GM12878 (cell line): ENCODE data around the gene PISD. TPM values are rescaled to one million over a fixed set of nuclear protein-coding genes. Genes with fewer than 3 reads are reported as not detected.

ENCODE experiments used
- ATAC-seq: fragments of 200-7000 bp; cut with Tn5 transposase; 3 replicates; pipeline ENCODE4 v1.9.1; 2020; ENCODE audit warnings: mild to moderate bottlenecking, moderate library complexity
- BruUV-seq: library from RNA; stranded (reverse); fragments of 400-500 nt; replicated peaks from 2 replicates; lab custom pipeline; 2021; lab: Mats Ljungman, UMichigan
- CTCF ChIA-PET: fragments of 300-600 bp; sonication (Branson Sonifier 250); formaldehyde crosslinking; extraction: SDS; loops from one replicate; lab custom pipeline; 2021; ENCODE audit warnings: inconsistent platforms; lab: Yijun Ruan, JAX
- POLR2A ChIA-PET: fragments of 350-600 bp; formaldehyde crosslinking; extraction: SDS; loops from one replicate; lab custom pipeline; 2021; ENCODE audit warnings: inconsistent platforms; lab: Charles Lee
- RAD21 ChIA-PET: fragments of 300-600 bp; sonication (Branson Sonifier 250); formaldehyde crosslinking; loops from one replicate; lab custom pipeline; 2023; ENCODE audit warnings: antibody characterized with exemption; ENCODE audit not compliant: unreplicated experiment; lab: Charles Lee
- SMC1A ChIA-PET: fragments of 300-600 bp; sonication (Branson Sonifier 250); formaldehyde crosslinking; loops from one replicate; lab custom pipeline; 2023; ENCODE audit not compliant: unreplicated experiment, uncharacterized antibody; lab: Charles Lee
- DNase-seq: peaks from one replicate; pipeline ENCODE4 v3.0.0-alpha.2; 2011; ENCODE audit warnings: low read depth, low spot score
- FAIRE-seq: peaks from 3 replicates; lab custom pipeline; 2011; peaks lifted over from hg19 to GRCh38; lab: Jason Lieb, UNC
- H2AFZ ChIP-seq: 2 replicates; pipeline ENCODE4 v1.6.0; 2011; ENCODE audit warnings: low read depth, low read length, control low read depth; ENCODE audit not compliant: control insufficient read depth
- H3K27ac ChIP-seq: 2 replicates; pipeline ENCODE4 v1.5.1; 2011; ENCODE audit warnings: control low read depth; ENCODE audit not compliant: control insufficient read depth, insufficient read depth
- H3K27me3 ChIP-seq, 2 experiments: replicated peaks in 1 of 2; 2 replicates each; pipeline versions ENCODE4 v1.6.0 to v1.6.1; 2011; ENCODE audit warnings: low read length in 1 of 2; ENCODE audit not compliant: control insufficient read depth in 2 of 2, insufficient read depth in 2 of 2
- H3K36me3 ChIP-seq, 2 experiments: 2 replicates each; pipeline ENCODE4 v1.5.1; 2011; ENCODE audit warnings: low read length in 1 of 2; ENCODE audit not compliant: control insufficient read depth in 2 of 2, insufficient read depth in 2 of 2
- H3K4me1 ChIP-seq: 2 replicates; pipeline ENCODE4 v1.6.1; 2011; ENCODE audit warnings: mild to moderate bottlenecking, low read length, moderate library complexity, mixed read lengths; ENCODE audit not compliant: control insufficient read depth, insufficient read depth
- H3K4me2 ChIP-seq: 2 replicates; pipeline ENCODE4 v1.6.0; 2011; ENCODE audit warnings: control low read depth; ENCODE audit not compliant: control insufficient read depth, insufficient read depth
- H3K4me3 ChIP-seq: fragments of 200-600 bp; sonication (generic); 2 replicates; pipeline ENCODE4 v1.5.1; 2016
- H3K79me2 ChIP-seq: 2 replicates; pipeline ENCODE4 v1.6.0; 2011; ENCODE audit warnings: low read length; ENCODE audit not compliant: control insufficient read depth, insufficient read depth
- H3K9ac ChIP-seq: 2 replicates; pipeline ENCODE4 v1.8.0; 2011; ENCODE audit warnings: low read length, control low read depth, mixed read lengths; ENCODE audit not compliant: control insufficient read depth, insufficient read depth
- H3K9me3 ChIP-seq: replicated peaks from 3 replicates; pipeline ENCODE4 v1.5.1; 2011; ENCODE audit warnings: mild to moderate bottlenecking, low read length; ENCODE audit not compliant: control insufficient read depth, insufficient read depth
- H4K20me1 ChIP-seq: 2 replicates; pipeline ENCODE4 v1.6.0; 2011; ENCODE audit not compliant: control insufficient read depth, insufficient read depth
- CBFB ChIP-seq: IDR thresholded peaks from 2 replicates; pipeline ENCODE4 v1.6.1; 2016; ENCODE audit warnings: antibody characterized with exemption, low read depth
- CEBPZ ChIP-seq: fragments of 150-350 bp; IDR thresholded peaks from 2 replicates; pipeline ENCODE4 v1.6.1; 2016; ENCODE audit warnings: low read depth, low read length
- EP300 ChIP-seq, 2 experiments: fragments of 150-350 bp in 1 of 2; IDR thresholded peaks; 2 replicates each; pipeline ENCODE4 v1.6.1; 2011 to 2012; ENCODE audit warnings: low read depth in 2 of 2, low read length in 2 of 2, borderline replicate concordance in 1 of 2, improper control_type of control experiment in 1 of 2, inconsistent platforms in 1 of 2; ENCODE audit not compliant: control insufficient read depth in 1 of 2
- HCFC1 ChIP-seq: fragments of 150-350 bp; IDR thresholded peaks from 2 replicates; pipeline ENCODE4 v1.6.1; 2014; ENCODE audit warnings: low read length
- IKZF2 ChIP-seq, 2 experiments: fragments of 450-650 bp; IDR thresholded peaks; 2 replicates each; pipeline ENCODE4 v1.6.1; 2017; ENCODE audit warnings: mild to moderate bottlenecking in 2 of 2, moderate library complexity in 2 of 2
- KLF5 ChIP-seq: fragments of 450-650 bp; IDR thresholded peaks from 2 replicates; pipeline ENCODE4 v1.6.1; 2014; ENCODE audit warnings: mild to moderate bottlenecking; ENCODE audit not compliant: partially characterized antibody
- MEF2A ChIP-seq: IDR thresholded peaks from 2 replicates; pipeline ENCODE4 v1.6.1; 2011; ENCODE audit warnings: low read depth, mild to moderate bottlenecking, low read length, moderate library complexity; ENCODE audit not compliant: insufficient read depth
- SMARCA5 ChIP-seq: fragments of 450-650 bp; IDR thresholded peaks from 2 replicates; pipeline ENCODE4 v1.6.1; 2017; ENCODE audit warnings: mild to moderate bottlenecking
- ZNF384 ChIP-seq: IDR thresholded peaks from 2 replicates; pipeline ENCODE4 v1.6.1; 2012; ENCODE audit warnings: low read depth, mild to moderate bottlenecking, low read length, improper control_type of control experiment, borderline replicate concordance
- WGBS: methylation state at CpG from one replicate; pipeline ENCODE4 v1.1.6; 2016; ENCODE audit warnings: low lambda C conversion rate; ENCODE audit not compliant: insufficient replicate concordance, insufficient coverage; ENCODE audit errors: missing lambda C conversion rate; 5-methylcytosine and 5-hydroxymethylcytosine counted together
- in situ Hi-C: fragments of 300-500 bp; cut with MboI; formaldehyde crosslinking; loops from 9 replicates; pipeline ENCODE4 v1.14.3; 2018; ENCODE audit warnings: mixed read lengths
- intact Hi-C: fragments of 100-400 bp; cut with micrococcal nuclease; formaldehyde crosslinking; loops from one replicate; pipeline ENCODE4 v1.14.2; 2022; ENCODE audit not compliant: unreplicated experiment
- polyA plus RNA-seq, 11 experiments: library from polyadenylated mRNA; depleted of rRNA in 4 of 11; unstranded in 6 of 11; stranded (reverse) in 5 of 11; fragments of >200 nt; fragmentation: Nextera tagmentation in 4 of 11; fragmentation: Illumina TruSeq in 1 of 11; extraction: Ambion mirVana in 4 of 11; extraction: Trizol in 1 of 11; gene quantifications; 1 replicate in 1 of 11; 2 replicates in 10 of 11; pipeline versions ENCODE4 v1.2.1 to v1.2.3, GENCODE V29; 2011 to 2016; ENCODE audit warnings: inconsistent platforms in 2 of 11, missing spikeins in 2 of 11, low read depth in 1 of 11
- total RNA-seq, 4 experiments: library from RNA; depleted of rRNA in 3 of 4; stranded (reverse); fragments of >200 nt in 3 of 4; fragmentation: Illumina TruSeq in 1 of 4; extraction: Trizol in 1 of 4; gene quantifications; 2 replicates each; pipeline versions ENCODE4 v1.2.1 to v1.2.3, GENCODE V29; 2013 to 2021
- TF ChIP-seq, protein P1 (sequence below): IDR thresholded peaks from 2 replicates; pipeline ENCODE4 v1.6.1; 2012; ENCODE audit warnings: mild to moderate bottlenecking, low read depth, low read length

Gene PISD
- total and polyA plus RNA-seq, 10 of the 15 experiments (the other 5 are each of a cell fraction or from before 2014, with no cell fraction given) = 25.8 to 62.7 (median 45.8) TPM

DNA sequence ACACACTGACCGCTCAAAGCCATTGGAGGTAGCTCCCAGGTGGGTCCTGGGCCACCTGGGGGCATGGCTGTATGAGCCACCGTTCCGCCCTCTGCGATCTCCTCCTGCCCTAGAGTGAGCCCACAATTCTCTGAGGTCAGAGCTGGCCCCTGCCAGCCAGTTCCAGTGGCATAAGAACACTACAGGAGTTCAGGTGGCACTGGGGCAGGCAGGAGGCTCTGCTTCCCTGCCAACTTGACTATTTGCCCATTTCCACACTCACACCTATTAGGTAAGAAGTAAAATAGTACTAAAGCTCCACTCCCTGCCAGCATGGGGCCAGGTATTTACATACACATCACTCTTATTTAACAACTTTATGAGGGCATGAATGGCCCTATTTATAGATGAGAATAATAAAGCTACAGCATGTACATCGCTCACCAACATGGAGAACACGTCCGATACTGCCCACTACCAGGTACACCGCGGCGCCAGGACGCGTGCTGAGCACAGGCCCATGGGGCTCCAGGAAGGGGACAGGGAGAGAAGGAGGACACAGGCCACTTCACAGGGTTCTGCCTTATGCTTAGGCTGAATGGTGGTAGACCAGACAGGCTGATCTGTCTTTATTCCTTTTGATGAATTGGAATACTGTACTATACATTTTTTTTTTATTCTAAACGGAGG, 26.2 kb downstream of the PISD start:
- Histone ChIP-seq H3K4me3 (0 out of 2 replicates have a peak overlapping the region, but pooled peaks have one; percentile 26), H4K20me1 (no peaks in the 10 kb centered on the region), H2AFZ (no peak overlapping the region), H3K27me3 (no peaks in the 10 kb centered on the region), H3K9ac (no peak overlapping the region), H3K79me2 (peaks cover 81% of the 10 kb centered on the region), H3K9me3 (no peaks in the 10 kb centered on the region), H3K4me1 (peaks cover 56% of the 10 kb centered on the region), H3K36me3 (peaks cover 0 to 1% of the 10 kb centered on the region in 2 experiments; a peak in 1 of 4 replicates), H3K27ac (peak overlapping the region; percentile 48), H3K4me2 (peak overlapping the region; percentile 59)
- POLR2A ChIA-PET = interaction anchor here (1.0 to 5.4 kb wide), 4 partner anchors 11 to 26 kb away, joined by 3 to 28 read pairs (median 6); partner anchors contain the start of gene PISD
- CTCF ChIA-PET = interaction anchor here (0.6 to 6.8 kb wide), 9 partner anchors 9 to 814 kb away, joined by 3 to 51 read pairs (median 5); partner anchors contain the start of gene PISD
- DNase-seq (no peak), ATAC-seq (no peak), FAIRE-seq (no peak)
- TF ChIP-seq ZNF384 (no peak), SMARCA5 (no peak), MEF2A (no peak), CEBPZ (no peak), HCFC1 (no peak), KLF5 (no peak), CBFB (no peak), EP300 (IDR thresholded peaks at IDR 0.05; ENCODE audit: borderline replicate concordance in 1 of 2, control insufficient read depth in 1 of 2, low read depth in 2 of 2, low read length in 2 of 2) (no peak), IKZF2 (IDR thresholded peaks at IDR 0.05) (no peak)
- TF ChIP-seq, protein P1, sequence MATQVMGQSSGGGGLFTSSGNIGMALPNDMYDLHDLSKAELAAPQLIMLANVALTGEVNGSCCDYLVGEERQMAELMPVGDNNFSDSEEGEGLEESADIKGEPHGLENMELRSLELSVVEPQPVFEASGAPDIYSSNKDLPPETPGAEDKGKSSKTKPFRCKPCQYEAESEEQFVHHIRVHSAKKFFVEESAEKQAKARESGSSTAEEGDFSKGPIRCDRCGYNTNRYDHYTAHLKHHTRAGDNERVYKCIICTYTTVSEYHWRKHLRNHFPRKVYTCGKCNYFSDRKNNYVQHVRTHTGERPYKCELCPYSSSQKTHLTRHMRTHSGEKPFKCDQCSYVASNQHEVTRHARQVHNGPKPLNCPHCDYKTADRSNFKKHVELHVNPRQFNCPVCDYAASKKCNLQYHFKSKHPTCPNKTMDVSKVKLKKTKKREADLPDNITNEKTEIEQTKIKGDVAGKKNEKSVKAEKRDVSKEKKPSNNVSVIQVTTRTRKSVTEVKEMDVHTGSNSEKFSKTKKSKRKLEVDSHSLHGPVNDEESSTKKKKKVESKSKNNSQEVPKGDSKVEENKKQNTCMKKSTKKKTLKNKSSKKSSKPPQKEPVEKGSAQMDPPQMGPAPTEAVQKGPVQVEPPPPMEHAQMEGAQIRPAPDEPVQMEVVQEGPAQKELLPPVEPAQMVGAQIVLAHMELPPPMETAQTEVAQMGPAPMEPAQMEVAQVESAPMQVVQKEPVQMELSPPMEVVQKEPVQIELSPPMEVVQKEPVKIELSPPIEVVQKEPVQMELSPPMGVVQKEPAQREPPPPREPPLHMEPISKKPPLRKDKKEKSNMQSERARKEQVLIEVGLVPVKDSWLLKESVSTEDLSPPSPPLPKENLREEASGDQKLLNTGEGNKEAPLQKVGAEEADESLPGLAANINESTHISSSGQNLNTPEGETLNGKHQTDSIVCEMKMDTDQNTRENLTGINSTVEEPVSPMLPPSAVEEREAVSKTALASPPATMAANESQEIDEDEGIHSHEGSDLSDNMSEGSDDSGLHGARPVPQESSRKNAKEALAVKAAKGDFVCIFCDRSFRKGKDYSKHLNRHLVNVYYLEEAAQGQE = no peak
- TSS peak; percentile 27 for BruUV-seq
- SMC1A ChIA-PET = interaction anchor here (0.7 to 8.5 kb wide), 6 partner anchors 11 to 184 kb away, joined by 3 to 88 read pairs (median 6); partner anchors contain the start of gene PISD
- in situ Hi-C loops = loop anchor here (5.0 kb wide), 2 partner anchors 143 to 283 kb away; no protein-coding TSS in a partner anchor
- intact Hi-C loops = loop anchor here (2.0 kb wide), 2 partner anchors 75 to 289 kb away; partner anchors contain the start of gene PATZ1
- RAD21 ChIA-PET = interaction anchor here (1.0 to 7.4 kb wide), 5 partner anchors 17 to 184 kb away, joined by 3 to 49 read pairs (median 17); partner anchors contain the start of gene PISD
- WGBS = 90% methylated on average over 13 of the region's 13 CpGs
